Heart right ventricle (tissue), 16 donors: ENCODE data around the gene RPEL1. TPM values are rescaled to one million over a fixed set of nuclear protein-coding genes. Genes with fewer than 3 reads are reported as not detected.

ENCODE experiments used
- ATAC-seq, 8 donors: fragments of 200-7000 bp; cut with Tn5 transposase; one replicate each; pipeline ENCODE4 v1.9.1; 2020; ENCODE audit warnings: mild to moderate bottlenecking in 8 of 8, moderate library complexity in 8 of 8, moderate number of reproducible peaks in 1 of 8
- DNase-seq, 2 donors: peaks; one replicate each; pipeline ENCODE4 v3.0.0-alpha.2; 2020
- H3K27ac ChIP-seq, 10 donors: fragments of 200-600 bp; sonication (generic) in 2 of 10; one replicate each; pipeline versions ENCODE4 v1.5.0 to v1.8.0; 2020 to 2022; ENCODE audit warnings: mild to moderate bottlenecking in 3 of 10
- H3K27me3 ChIP-seq, 7 donors: fragments of 200-600 bp; one replicate each; pipeline ENCODE4 v1.8.0; 2021 to 2022; ENCODE audit warnings: mild to moderate bottlenecking in 2 of 7
- H3K36me3 ChIP-seq, 9 donors: fragments of 200-600 bp; sonication (generic) in 1 of 9; one replicate each; pipeline versions ENCODE4 v1.5.0 to v1.8.0; 2020 to 2022; ENCODE audit warnings: mild to moderate bottlenecking in 2 of 9
- H3K4me1 ChIP-seq, 9 donors: fragments of 200-600 bp; sonication (generic) in 1 of 9; one replicate each; pipeline versions ENCODE4 v1.5.0 to v1.8.0; 2020 to 2022; ENCODE audit warnings: mild to moderate bottlenecking in 4 of 9
- H3K4me3 ChIP-seq, 10 donors: fragments of 200-600 bp; sonication (generic) in 2 of 10; one replicate each; pipeline versions ENCODE4 v1.5.0 to v1.8.0; 2020 to 2022; ENCODE audit warnings: mild to moderate bottlenecking in 7 of 10, moderate library complexity in 2 of 10
- H3K9me3 ChIP-seq, 11 donors: fragments of 200-600 bp in 10 of 11; sonication (generic) in 2 of 11; one replicate each; pipeline versions ENCODE4 v1.5.0 to v1.8.0; 2013 to 2022; ENCODE audit warnings: mild to moderate bottlenecking in 2 of 11, control low read depth in 1 of 11, moderate library complexity in 1 of 11
- CTCF ChIP-seq, 9 donors: fragments of 200-600 bp; sonication (generic) in 2 of 9; IDR thresholded peaks; one replicate each; pipeline versions ENCODE4 v1.5.0 to v1.8.0; 2021 to 2022; ENCODE audit warnings: antibody characterized with exemption in 9 of 9, mild to moderate bottlenecking in 5 of 9, moderate library complexity in 1 of 9
- WGBS, 2 donors: extraction: QIAGEN DNeasy Blood & Tissue Kit; methylation state at CpG; one replicate each; pipeline ENCODE4 v1.1.7; 2013; ENCODE audit warnings: inconsistent platforms in 1 of 2; 5-methylcytosine and 5-hydroxymethylcytosine counted together
- intact Hi-C, 10 donors: fragments of 100-400 bp; cut with DNase I; formaldehyde crosslinking; loops; one replicate each; pipeline versions ENCODE4 v1.11.1 to v1.14.2; 2022
- polyA plus RNA-seq, 2 donors: library from polyadenylated mRNA; stranded (reverse); fragments of 200-250 nt; gene quantifications; one replicate each; pipeline ENCODE4 v1.2.3, GENCODE V29; 2013
- total RNA-seq, 10 donors: library from RNA; stranded (reverse); fragmentation: NEBNext Ultra II Directional in 3 of 10; extraction: Animal tissue kit (Norgen Biotek cat#: 25700) in 3 of 10; gene quantifications; one replicate each; pipeline versions ENCODE4 v1.2.1 to v1.2.4, GENCODE V29; 2021 to 2023
- donor health status: Arrhythmogenic right ventricular cardiomyopathy.
- donor health status: ischemic (EF 13 %, LVEDD 7.1; RV severe dilation, severe dysfunction).
- donor health status: healthy with polysubstance abuse.
- donor health status: DM: no; HTN: yes; CAD: no.
- donor health status: DM: no; HTN: no; CAD: no.
- donor health status: ischemic (EF 25% LVEDD 6.9; RV normal size, moderate dysfunction).
- donor health status: ischemic (EF 25% LVEDD 5.7; RV mildly dilated, moderate dysfunction).
- donor health status: healthy.
- donor health status: DM: yes; HTN: yes; CAD: no.
- donor health status: Ischemic cardiomyopathy.
- donor health status: ischemic (EF 35%, LVEDD 5.7; RV mildly dilated, moderate dysfunction).
- donor health status: nonischemic (EF 11% LVEDD 7.7; RV severe dilation, severe dysfunction).
- donor health status: DM: yes; HTN: yes; CAD: no.
- donor health status: PGD.
- donor health status: ischemic (EF 29% LVEDD 5.4; RV normal size, mild dysfunction).
- donor health status: nonischemic (EF 23%, LVEDD 6.1; RV moderate dilation, normal function).

The RPEL1 gene
- total and polyA plus RNA-seq, 12 donors = 0.01 TPM; not detected in 11

- Histone ChIP-seq H3K9me3 (peaks cover 2 to 29% (median 21%) of the 10 kb centered on the region in 11 donors), H3K4me1 (peaks cover 6 to 45% (median 13%) of the 10 kb centered on the region in 9 donors), H3K4me3 (no peak overlapping the region), H3K36me3 (no peaks in the 10 kb centered on the region), H3K27me3 (no peaks in the 10 kb centered on the region), H3K27ac (peak overlapping the region in 1 of 10 donors; percentile 56)
- DNase-seq (no peak), ATAC-seq (no peak)
- no peak for TF ChIP-seq CTCF (IDR thresholded peaks at IDR 0.05)
- intact Hi-C loops = loop anchor here in 1 of 10 donors (5.0 kb wide), 1 partner anchor 34 kb away; the partner anchor contains the start of gene NT5C2
Measured at GRCh38 chr10:103225939-103226338, 19.7 kb upstream of the RPEL1 start.

- Histone ChIP-seq H3K36me3 (no peaks in the 10 kb centered on the region), H3K4me1 (peaks cover 7 to 57% (median 25%) of the 10 kb centered on the region in 9 donors), H3K27ac (peak overlapping the region in 7 of 10 donors; percentile 61 to 88 (median 79)), H3K4me3 (no peak overlapping the region), H3K27me3 (no peaks in the 10 kb centered on the region), H3K9me3 (peaks cover 2 to 29% (median 21%) of the 10 kb centered on the region in 11 donors)
- intact Hi-C loops = loop anchor here in 1 of 10 donors (5.0 kb wide), 1 partner anchor 35 kb away; the partner anchor contains the start of gene NT5C2
- ATAC-seq (no peak), DNase-seq (no peak)
- TF ChIP-seq CTCF (IDR thresholded peaks at IDR 0.05) = no peak
- 91 to 92% methylated on average over 1 of the region's 1 CpG for WGBS, 2 donors
Measured at GRCh38 chr10:103227416-103227815, 18.3 kb upstream of the RPEL1 start.

GRCh38 chr10:103231047-103231551 is 14.6 kb upstream of the RPEL1 start:
- peak; percentile 32 to 80 (median 68) for ATAC-seq
- peaks cover 7 to 47% (median 28%) of the 10 kb centered on the region in 9 donors for H3K4me1 ChIP-seq
- H3K27ac ChIP-seq = peak overlapping the region; percentile 68 to 95 (median 86)
- H3K27me3 ChIP-seq = no peaks in the 10 kb centered on the region
- H3K36me3 ChIP-seq = no peaks in the 10 kb centered on the region
- DNase-seq = peak in 1 of 2 donors; percentile 22
- peak overlapping the region in 2 of 10 donors; percentile 6 to 7 for H3K4me3 ChIP-seq
- 16 to 17% methylated on average over 4 of the region's 4 CpGs for WGBS, 2 donors
- intact Hi-C loops = loop anchor here in 2 of 10 donors (5.0 kb wide), 1 partner anchor 39 kb away; the partner anchor contains the start of gene NT5C2 (in 2 of the 2)
- TF ChIP-seq CTCF (IDR thresholded peaks at IDR 0.05) = no peak
- no peaks in the 10 kb centered on the region for H3K9me3 ChIP-seq

GRCh38 chr10:103232131-103232673 is 13.5 kb upstream of the RPEL1 start:
- Histone ChIP-seq H3K36me3 (no peaks in the 10 kb centered on the region), H3K27ac (peak overlapping the region in 9 of 10 donors; percentile 69 to 95 (median 86)), H3K4me3 (no peak overlapping the region), H3K9me3 (no peaks in the 10 kb centered on the region), H3K27me3 (no peaks in the 10 kb centered on the region), H3K4me1 (peaks cover 7 to 43% (median 28%) of the 10 kb centered on the region in 9 donors)
- 53 to 54% methylated on average over 3 of the region's 3 CpGs for WGBS, 2 donors
- no peak for ATAC-seq
- DNase-seq = no peak
- intact Hi-C loops = loop anchor here in 2 of 10 donors (5.0 kb wide), 1 partner anchor 40 kb away; the partner anchor contains the start of gene NT5C2 (in 2 of the 2)
- TF ChIP-seq CTCF (IDR thresholded peaks at IDR 0.05) = no peak
